SH-SY5Y (cell line): ENCODE measurements around the gene PDZD2.

ENCODE experiments used
- GATA2 ChIP-seq: IDR thresholded peaks from 2 replicates; pipeline ENCODE4 v1.6.1; 2011; ENCODE audit warnings: mild to moderate bottlenecking, low read depth, low read length
- GATA3 ChIP-seq: IDR thresholded peaks from 2 replicates; pipeline ENCODE4 v1.6.1; 2011; ENCODE audit warnings: low read depth, mild to moderate bottlenecking, low read length, moderate library complexity

PDZD2 gene

DNA sequence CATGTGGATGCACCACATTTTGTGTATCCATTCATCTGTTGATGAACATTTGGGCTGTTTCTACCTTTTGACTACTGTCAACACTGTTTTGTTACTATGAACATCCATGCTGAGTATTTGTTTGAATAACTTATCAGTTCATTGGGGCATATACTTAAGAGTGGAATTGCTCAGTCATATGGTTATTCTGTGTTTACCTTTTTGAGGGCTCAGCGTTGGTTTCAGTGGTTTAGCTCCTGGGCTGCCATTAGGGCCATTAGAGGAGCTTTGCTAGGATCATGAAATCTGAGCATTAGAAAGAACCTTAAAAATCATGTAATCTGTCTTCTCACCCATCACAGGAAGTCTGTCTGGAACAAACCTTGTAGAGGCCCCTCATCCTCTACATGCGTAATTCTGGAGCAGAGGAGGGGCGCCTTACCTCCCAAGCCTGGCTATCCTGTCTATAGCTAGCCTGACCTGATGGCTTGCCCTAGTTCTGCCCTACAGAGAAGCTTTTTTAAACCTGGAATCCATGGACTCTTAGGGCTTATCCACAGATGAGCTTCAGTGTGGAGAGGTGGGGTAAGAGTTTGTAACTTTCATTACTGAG lies 92.9 kb downstream of the PDZD2 start:
- no peak for TF ChIP-seq GATA3

DNA sequence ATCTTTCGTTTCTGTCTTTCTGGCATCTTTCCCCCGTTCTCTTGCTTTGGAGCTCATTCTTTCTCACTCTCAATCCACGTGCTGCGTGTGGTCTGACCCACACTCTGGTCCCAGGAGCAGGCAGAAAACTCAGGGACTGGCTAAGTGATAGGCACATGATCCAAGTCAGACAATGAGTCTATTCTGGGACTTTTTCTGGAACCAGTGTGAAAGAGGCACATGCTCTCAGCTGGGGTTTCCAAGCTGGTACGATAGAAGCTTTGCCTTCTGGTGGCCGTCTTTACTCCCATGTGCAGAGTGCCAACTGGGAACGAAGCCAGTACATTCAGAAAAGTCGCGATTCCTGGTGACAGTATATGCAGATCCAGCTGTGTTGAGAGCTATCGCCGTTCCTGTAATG lies 94.4 kb downstream of the PDZD2 start:
- no peak for TF ChIP-seq GATA3

- TF ChIP-seq GATA3, result no peak
- no peak for TF ChIP-seq GATA2
These were observed 97.2 kb downstream of the PDZD2 start for GRCh38 chr5:31736127-31736526.

DNA sequence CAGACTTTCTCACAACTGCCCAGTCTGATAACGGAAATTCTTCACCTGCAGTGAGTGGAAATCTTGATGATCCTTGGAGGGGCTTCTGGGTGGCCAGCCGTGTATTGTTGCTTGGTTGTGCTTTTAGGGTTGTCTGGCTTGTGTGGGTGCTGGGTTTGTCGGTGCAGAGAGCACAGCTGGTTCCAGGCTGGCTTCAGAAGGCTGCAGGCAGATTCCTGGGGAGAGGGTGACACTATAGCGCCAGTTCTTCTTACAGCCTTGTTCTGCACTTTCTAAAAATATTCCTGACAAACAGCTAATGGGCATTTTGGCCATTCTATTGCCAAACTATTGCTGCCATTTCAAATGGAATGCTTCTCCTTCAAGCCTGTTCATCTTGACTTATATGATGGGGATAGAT lies 99.3 kb downstream of the PDZD2 start:
- no peak for TF ChIP-seq GATA2
- no peak for TF ChIP-seq GATA3

DNA sequence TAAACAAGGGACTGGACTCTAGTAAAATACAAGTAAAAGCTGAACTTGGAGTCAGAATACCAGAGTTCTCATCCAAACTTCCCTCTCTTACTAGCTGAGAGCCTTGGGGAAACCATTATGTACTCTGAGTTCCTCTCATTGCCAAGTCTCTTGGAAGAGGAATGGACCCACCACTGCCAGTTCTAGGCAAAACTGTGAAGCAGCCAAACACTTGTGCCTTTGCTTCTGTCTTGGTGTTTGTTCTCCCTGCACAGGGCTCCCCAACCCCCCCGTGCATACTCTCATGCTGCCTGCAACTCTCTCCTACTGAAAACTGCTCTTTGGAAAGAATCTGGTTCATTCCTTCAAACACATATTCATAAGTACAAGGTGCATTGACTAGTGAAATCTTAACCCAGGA lies 102.6 kb downstream of the PDZD2 start:
- TF ChIP-seq GATA3 (no peak), GATA2 (no peak)

DNA sequence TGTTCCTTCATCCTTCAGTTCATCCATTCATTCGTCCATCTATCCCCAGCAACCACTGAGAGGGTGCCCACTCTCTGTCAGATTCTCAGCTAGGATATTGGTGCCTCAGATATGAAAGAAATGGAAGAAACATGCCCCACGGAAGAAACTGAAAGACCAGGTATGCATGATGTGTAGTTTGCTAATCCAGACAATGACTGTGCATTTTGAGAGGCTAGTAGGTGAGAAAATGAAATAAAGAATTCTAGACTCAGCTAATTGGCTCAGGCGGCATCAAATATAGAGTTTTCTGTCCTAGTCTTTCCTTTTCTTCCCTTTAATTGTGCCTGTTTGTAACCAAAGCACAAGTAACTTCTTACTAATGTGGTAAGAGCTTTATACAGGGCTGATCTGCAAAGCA lies 104.7 kb downstream of the PDZD2 start:
- no peak for TF ChIP-seq GATA2

GRCh38 chr5:31748458-31749172 lies 109.7 kb downstream of the PDZD2 start:
- no peak for TF ChIP-seq GATA2
- TF ChIP-seq GATA3, result no peak

GRCh38 chr5:31750215-31750614 lies 111.3 kb downstream of the PDZD2 start:
- TF ChIP-seq GATA3 (no peak), GATA2 (no peak)

GRCh38 chr5:31751610-31752009 lies 112.7 kb downstream of the PDZD2 start:
- TF ChIP-seq GATA3 (no peak), GATA2 (no peak)

DNA sequence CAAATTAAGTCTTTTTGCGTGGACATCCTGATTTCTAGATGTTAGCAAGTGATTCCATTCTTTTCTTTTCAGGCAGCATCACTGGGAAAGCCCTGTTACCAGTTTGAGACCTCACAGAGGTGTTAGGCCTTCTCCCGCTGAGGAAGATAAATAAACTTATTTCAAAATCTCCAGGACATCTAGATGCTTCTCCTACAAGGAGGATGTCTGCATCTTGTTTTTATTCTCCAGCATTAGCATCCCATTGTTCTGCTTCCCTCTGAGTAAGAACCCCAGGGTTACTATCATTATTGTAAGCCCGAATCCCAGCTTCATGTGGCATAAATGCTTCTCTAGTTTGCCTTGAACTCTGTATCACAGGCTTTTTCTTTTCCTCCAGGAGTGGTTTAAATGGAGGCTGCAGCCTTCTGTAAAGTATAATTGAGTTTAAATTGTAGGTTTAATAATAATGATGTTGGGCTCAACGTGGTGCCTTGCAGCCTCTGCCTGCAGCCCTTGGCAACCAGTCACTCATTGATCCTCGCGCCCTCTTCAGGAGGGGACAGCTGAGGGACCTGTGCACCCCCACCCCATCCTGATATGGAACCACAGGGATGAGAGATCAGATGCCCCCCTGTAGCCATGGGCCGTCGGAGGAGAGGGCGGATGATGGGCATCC lies 114.9 kb downstream of the PDZD2 start:
- TF ChIP-seq GATA2, result no peak
- TF ChIP-seq GATA3, result no peak

DNA sequence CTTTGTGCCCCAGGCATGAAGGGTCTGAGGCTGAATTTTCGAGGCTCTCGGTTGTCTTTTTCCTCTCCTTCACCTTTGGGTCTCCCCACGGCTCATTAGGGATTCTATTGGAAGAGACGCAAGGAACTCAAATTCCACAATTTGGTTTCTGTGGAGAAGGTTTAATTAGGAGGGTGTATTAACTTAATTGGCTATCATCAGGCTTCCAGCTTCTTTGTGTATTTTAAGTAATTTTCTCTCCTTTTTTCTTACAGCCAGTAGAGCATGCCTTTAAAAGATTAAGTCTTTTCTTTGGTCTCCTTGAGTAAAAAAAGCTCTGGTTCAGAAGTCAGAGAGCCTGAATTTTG lies 115.4 kb downstream of the PDZD2 start:
- TF ChIP-seq GATA2, result no peak

GRCh38 chr5:31754741-31755675 lies 116.1 kb downstream of the PDZD2 start:
- TF ChIP-seq GATA2, result no peak
- no peak for TF ChIP-seq GATA3

DNA sequence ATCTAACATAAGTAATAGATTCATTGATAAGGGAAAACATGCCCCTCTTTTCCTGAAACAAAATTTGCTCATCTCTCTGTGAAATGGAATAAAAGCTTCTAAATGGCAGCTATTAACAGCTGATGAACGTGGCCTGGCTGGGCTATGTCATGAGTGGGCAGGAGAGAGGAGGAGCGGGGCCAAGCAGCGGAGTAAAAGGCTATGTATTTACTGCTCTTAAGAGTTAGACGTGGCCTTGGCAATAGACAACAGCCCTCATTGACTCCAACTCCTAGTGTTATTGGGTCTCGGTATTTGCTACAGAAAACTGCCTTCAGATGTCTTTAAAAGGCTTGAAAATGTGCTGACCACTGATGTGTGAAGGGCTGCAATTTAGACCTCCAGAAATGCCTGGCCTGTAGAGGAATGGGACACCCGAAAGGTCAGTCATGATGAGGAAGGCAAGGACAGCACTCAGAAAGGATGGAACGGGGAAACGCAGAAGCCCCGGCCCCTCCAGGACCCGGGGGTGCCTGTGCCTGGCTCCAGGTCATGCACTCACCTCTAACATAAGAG lies 116.8 kb downstream of the PDZD2 start:
- TF ChIP-seq GATA3, result no peak
- TF ChIP-seq GATA2, result no peak

DNA sequence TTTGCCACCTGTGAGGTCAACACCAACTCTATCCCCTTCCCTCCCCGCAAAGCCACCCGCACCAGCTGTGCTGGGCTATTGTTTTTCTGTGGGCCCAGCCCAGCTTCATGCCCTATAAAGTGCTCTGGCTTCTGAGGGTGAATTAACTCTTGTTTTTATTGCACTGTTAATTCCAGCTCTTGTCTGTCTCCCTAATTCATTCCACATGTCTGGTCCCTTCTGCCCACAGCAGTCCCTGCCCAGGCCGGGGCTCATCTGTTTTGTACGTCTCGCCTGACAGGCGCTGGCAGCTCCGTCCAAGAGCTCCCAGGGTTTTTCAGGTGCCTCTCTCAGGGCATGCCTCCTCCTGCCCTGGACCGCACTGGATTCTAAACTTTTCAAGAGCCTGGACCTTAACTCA lies 118.9 kb downstream of the PDZD2 start:
- TF ChIP-seq GATA2 (no peak), GATA3 (no peak)

GRCh38 chr5:31758803-31759425 lies 120.0 kb downstream of the PDZD2 start:
- no peak for TF ChIP-seq GATA3
- no peak for TF ChIP-seq GATA2
